Measurements from ENCODE around the gene IL1R1. TPM values are rescaled to one million over a fixed set of nuclear protein-coding genes. Genes with fewer than 3 reads are reported as not detected.

Gene IL1R1
- total and polyA plus RNA-seq, 2 donors (not counting 1 experiment from before 2014, with no cell fraction given), result 110 to 232 TPM

GRCh38 chr2:102116630-102117471 lies 25.7 kb upstream of the IL1R1 start:
- Histone ChIP-seq H3K79me2 (ENCODE audit: control insufficient read depth, insufficient read depth, low read length) (no peaks in the 10 kb centered on the region), H3K9me3 (ENCODE audit: control insufficient read depth, insufficient read depth, low read depth, low read length) (no peaks in the 10 kb centered on the region), H3K4me2 (ENCODE audit: extremely low read depth, insufficient read depth, low read length) (no peak overlapping the region), H3K36me3 (ENCODE audit: control insufficient read depth, insufficient read depth, low read length) (no peaks in the 10 kb centered on the region), H4K20me1 (ENCODE audit: control insufficient read depth, extremely low read depth, insufficient read depth, low read length) (no peaks in the 10 kb centered on the region), H3K27ac (ENCODE audit: insufficient read depth, low read length) (peak overlapping the region; percentile 55), H3K9ac (ENCODE audit: insufficient read depth, low read length) (no peak overlapping the region), H2AFZ (ENCODE audit: low read length) (no peak overlapping the region), H3K4me1 (ENCODE audit: control insufficient read depth, extremely low read depth, insufficient read depth, low read length) (peaks cover 20% of the 10 kb centered on the region), H3K27me3 (ENCODE audit: control insufficient read depth, insufficient read depth, low read length) (no peaks in the 10 kb centered on the region), H3K4me3 (replicated peaks in 1 of 4; ENCODE audit: control extremely low read depth in 1 of 4, insufficient read depth in 1 of 4, low read depth in 3 of 4, low read length in 4 of 4) (no peak overlapping the region)
- DNase-seq (ENCODE audit: low read depth in 2 of 2), result peak; percentile 40 to 87
- no peak for TF ChIP-seq EZH2 (IDR thresholded peaks at IDR 0.05; ENCODE audit: low read length, missing control alignments)
- TF ChIP-seq CTCF (conservative IDR thresholded peaks at IDR 0.05 in 1 of 2, IDR thresholded peaks at IDR 0.05 in 1 of 2; ENCODE audit: low read depth in 1 of 2, low read length in 2 of 2), result no peak

- Histone ChIP-seq H3K9ac (ENCODE audit: insufficient read depth, low read length) (peak overlapping the region; percentile 16), H3K27ac (ENCODE audit: insufficient read depth, low read length) (peak overlapping the region; percentile 55), H2AFZ (ENCODE audit: low read length) (peak overlapping the region; percentile 19), H3K4me3 (replicated peaks in 1 of 4; ENCODE audit: control extremely low read depth in 1 of 4, insufficient read depth in 1 of 4, low read depth in 3 of 4, low read length in 4 of 4) (no peak overlapping the region), H3K27me3 (ENCODE audit: control insufficient read depth, insufficient read depth, low read length) (no peaks in the 10 kb centered on the region), H3K4me1 (ENCODE audit: control insufficient read depth, extremely low read depth, insufficient read depth, low read length) (peaks cover 21% of the 10 kb centered on the region), H3K9me3 (ENCODE audit: control insufficient read depth, insufficient read depth, low read depth, low read length) (no peaks in the 10 kb centered on the region), H3K4me2 (ENCODE audit: extremely low read depth, insufficient read depth, low read length) (no peak overlapping the region), H4K20me1 (ENCODE audit: control insufficient read depth, extremely low read depth, insufficient read depth, low read length) (no peaks in the 10 kb centered on the region), H3K79me2 (ENCODE audit: control insufficient read depth, insufficient read depth, low read length) (no peaks in the 10 kb centered on the region), H3K36me3 (ENCODE audit: control insufficient read depth, insufficient read depth, low read length) (no peaks in the 10 kb centered on the region)
- TF ChIP-seq EZH2 (IDR thresholded peaks at IDR 0.05; ENCODE audit: low read length, missing control alignments) (no peak), CTCF (conservative IDR thresholded peaks at IDR 0.05 in 1 of 2, IDR thresholded peaks at IDR 0.05 in 1 of 2; ENCODE audit: low read depth in 1 of 2, low read length in 2 of 2) (no peak)
- no peak for DNase-seq (ENCODE audit: low read depth in 2 of 2)
Observed at GRCh38 chr2:102117472-102117858, 25.1 kb upstream of the IL1R1 start.

- Histone ChIP-seq H3K27me3 (ENCODE audit: control insufficient read depth, insufficient read depth, low read length) (no peaks in the 10 kb centered on the region), H3K27ac (ENCODE audit: insufficient read depth, low read length) (no peak overlapping the region), H3K9me3 (ENCODE audit: control insufficient read depth, insufficient read depth, low read depth, low read length) (no peaks in the 10 kb centered on the region), H4K20me1 (ENCODE audit: control insufficient read depth, extremely low read depth, insufficient read depth, low read length) (no peaks in the 10 kb centered on the region), H3K4me2 (ENCODE audit: extremely low read depth, insufficient read depth, low read length) (no peak overlapping the region), H2AFZ (ENCODE audit: low read length) (no peak overlapping the region), H3K79me2 (ENCODE audit: control insufficient read depth, insufficient read depth, low read length) (no peaks in the 10 kb centered on the region), H3K9ac (ENCODE audit: insufficient read depth, low read length) (no peak overlapping the region), H3K36me3 (ENCODE audit: control insufficient read depth, insufficient read depth, low read length) (no peaks in the 10 kb centered on the region), H3K4me1 (ENCODE audit: control insufficient read depth, extremely low read depth, insufficient read depth, low read length) (peaks cover 23% of the 10 kb centered on the region), H3K4me3 (replicated peaks in 1 of 4; ENCODE audit: control extremely low read depth in 1 of 4, insufficient read depth in 1 of 4, low read depth in 3 of 4, low read length in 4 of 4) (no peak overlapping the region)
- TF ChIP-seq CTCF (conservative IDR thresholded peaks at IDR 0.05 in 1 of 2, IDR thresholded peaks at IDR 0.05 in 1 of 2; ENCODE audit: low read depth in 1 of 2, low read length in 2 of 2) (no peak), EZH2 (IDR thresholded peaks at IDR 0.05; ENCODE audit: low read length, missing control alignments) (no peak)
- DNase-seq (ENCODE audit: low read depth in 2 of 2), result no peak
Observed at GRCh38 chr2:102119255-102119654, 23.3 kb upstream of the IL1R1 start.

Measured in fibroblast of lung (primary cell).